H1 (cell line): ENCODE results near the gene CACNA1A. TPM values are rescaled to one million over a fixed set of nuclear protein-coding genes. Genes with fewer than 3 reads are reported as not detected.

Experiments
- CTCF ChIA-PET: fragments of 300-600 bp; sonication (Branson Sonifier 250); formaldehyde crosslinking; loops from one replicate; lab custom pipeline; 2021; ENCODE audit not compliant: partially characterized antibody; lab: Charles Lee
- POLR2A ChIA-PET: fragments of 300-600 bp; sonication (Branson Sonifier 250); formaldehyde crosslinking; loops from one replicate; lab custom pipeline; 2021; ENCODE audit warnings: inconsistent platforms; ENCODE audit not compliant: partially characterized antibody; lab: Charles Lee
- DNase-seq, 2 experiments: peaks; one replicate each; pipeline versions ENCODE4 v3.0.0 to v3.0.0-alpha.2; 2010 to 2022; ENCODE audit warnings: low spot score in 2 of 2, low read depth in 1 of 2, mixed read lengths in 1 of 2
- FAIRE-seq: peaks from 2 replicates; lab custom pipeline; 2011; peaks lifted over from hg19 to GRCh38; lab: Jason Lieb, UNC
- H2AFZ ChIP-seq: 2 replicates; pipeline ENCODE4 v1.8.1; 2012; ENCODE audit warnings: low read length, inconsistent platforms
- H2AK5ac ChIP-seq: 2 replicates; pipeline ENCODE4 v1.6.1; 2013; ENCODE audit warnings: low read depth, low read length
- H2BK120ac ChIP-seq: replicated peaks from 2 replicates; pipeline ENCODE3; 2013; ENCODE audit warnings: low read depth, low read length, inconsistent platforms
- H2BK12ac ChIP-seq: 2 replicates; pipeline ENCODE4 v1.6.1; 2013; ENCODE audit warnings: low read depth, low read length
- H2BK15ac ChIP-seq: 2 replicates; pipeline ENCODE4 v1.6.1; 2013; ENCODE audit warnings: low read length
- H2BK20ac ChIP-seq: 2 replicates; pipeline ENCODE4 v1.6.1; 2013; ENCODE audit warnings: low read length
- H2BK5ac ChIP-seq: 2 replicates; pipeline ENCODE4 v1.6.1; 2013; ENCODE audit warnings: low read depth, low read length
- H3K14ac ChIP-seq: 2 replicates; pipeline ENCODE4 v1.6.1; 2013; ENCODE audit warnings: inconsistent platforms; ENCODE audit not compliant: insufficient read length
- H3K18ac ChIP-seq: 2 replicates; pipeline ENCODE4 v1.6.1; 2013; ENCODE audit warnings: low read length; ENCODE audit errors: extremely low read depth
- H3K23ac ChIP-seq: 2 replicates; pipeline ENCODE4 v1.6.1; 2013; ENCODE audit warnings: inconsistent platforms; ENCODE audit not compliant: insufficient read length
- H3K23me2 ChIP-seq: 2 replicates; pipeline ENCODE4 v1.6.1; 2013; ENCODE audit warnings: low read depth, low read length
- H3K27ac ChIP-seq: 2 replicates; pipeline ENCODE4 v1.6.1; 2011; ENCODE audit warnings: low read depth, low read length, inconsistent platforms
- H3K27me3 ChIP-seq, 4 experiments: replicated peaks in 1 of 4; 1 replicate in 1 of 4; 2 replicates in 3 of 4; pipeline versions ENCODE4 v1.6.1 to v1.8.1; 2011 to 2013; ENCODE audit warnings: low read length in 3 of 4, mild to moderate bottlenecking in 3 of 4, inconsistent platforms in 2 of 4, mixed read lengths in 2 of 4, moderate library complexity in 1 of 4; ENCODE audit not compliant: control insufficient read depth in 3 of 4, insufficient read depth in 3 of 4; ENCODE audit errors: extremely low read depth in 1 of 4
- H3K36me3 ChIP-seq, 4 experiments: 2 replicates each; pipeline versions ENCODE4 v1.6.1 to v1.8.1; 2011 to 2013; ENCODE audit warnings: mild to moderate bottlenecking in 4 of 4, low read length in 3 of 4, moderate library complexity in 2 of 4, control low read depth in 1 of 4, inconsistent platforms in 1 of 4; ENCODE audit not compliant: insufficient read depth in 4 of 4, control insufficient read depth in 2 of 4
- H3K4ac ChIP-seq: replicated peaks from 2 replicates; pipeline ENCODE3; 2013; ENCODE audit warnings: low read length, low read depth, mixed read lengths, inconsistent platforms; ENCODE audit not compliant: insufficient read length
- H3K4me1 ChIP-seq, 4 experiments: replicated peaks in 1 of 4; 1 replicate in 1 of 4; 2 replicates in 3 of 4; pipeline versions ENCODE4 v1.6.1 to v1.8.1; 2011 to 2013; ENCODE audit warnings: low read length in 3 of 4, inconsistent platforms in 2 of 4, mixed read lengths in 1 of 4; ENCODE audit not compliant: insufficient read depth in 4 of 4, control insufficient read depth in 3 of 4
- H3K4me2 ChIP-seq, 2 experiments: 2 replicates each; pipeline versions ENCODE4 v1.6.1 to v1.8.1; 2011 to 2013; ENCODE audit warnings: low read depth in 2 of 2, low read length in 2 of 2, control low read depth in 1 of 2, inconsistent platforms in 1 of 2, mild to moderate bottlenecking in 1 of 2; ENCODE audit not compliant: insufficient read depth in 1 of 2
- H3K4me3 ChIP-seq, 4 experiments: fragments of 200-600, 300-600 bp in 1 of 4; sonication (generic), shearing (Covaris generic), sonication (Bioruptor Twin) in 1 of 4; 2 replicates each; pipeline versions ENCODE4 v1.5.1 to v1.8.1; 2011 to 2016; ENCODE audit warnings: low read length in 4 of 4, low read depth in 3 of 4, control low read depth in 2 of 4, inconsistent platforms in 2 of 4, mild to moderate bottlenecking in 2 of 4, mixed read lengths in 1 of 4, moderate library complexity in 1 of 4; ENCODE audit not compliant: insufficient read depth in 2 of 4; ENCODE audit errors: extremely low read depth in 1 of 4
- H3K56ac ChIP-seq: replicated peaks from 2 replicates; pipeline ENCODE3; 2013; ENCODE audit warnings: low read depth, mild to moderate bottlenecking, mixed read lengths, low read length, inconsistent platforms; ENCODE audit not compliant: insufficient read length
- H3K79me1 ChIP-seq: 2 replicates; pipeline ENCODE4 v1.6.1; 2013; ENCODE audit warnings: low read depth, low read length, control low read depth
- H3K79me2 ChIP-seq, 2 experiments: 2 replicates each; pipeline versions ENCODE4 v1.6.1 to v1.8.1; 2012 to 2013; ENCODE audit warnings: low read length in 2 of 2, mild to moderate bottlenecking in 2 of 2, inconsistent platforms in 1 of 2; ENCODE audit not compliant: insufficient read depth in 2 of 2, control insufficient read depth in 1 of 2
- H3K9ac ChIP-seq, 4 experiments: replicated peaks in 1 of 4; 1 replicate in 1 of 4; 2 replicates in 3 of 4; pipeline versions ENCODE4 v1.6.1 to v1.8.1; 2011 to 2013; ENCODE audit warnings: low read depth in 3 of 4, low read length in 3 of 4, control low read depth in 2 of 4, mild to moderate bottlenecking in 2 of 4, moderate library complexity in 2 of 4, inconsistent platforms in 1 of 4; ENCODE audit errors: extremely low read depth in 1 of 4
- H3K9me3 ChIP-seq, 2 experiments: 2 replicates each; pipeline versions ENCODE4 v1.6.1 to v1.8.1; 2012 to 2013; ENCODE audit warnings: mild to moderate bottlenecking in 2 of 2, moderate library complexity in 2 of 2, control low read depth in 1 of 2, inconsistent platforms in 1 of 2, low read depth in 1 of 2, low read length in 1 of 2, mixed read lengths in 1 of 2; ENCODE audit not compliant: insufficient read depth in 2 of 2
- H4K20me1 ChIP-seq, 2 experiments: replicated peaks in 1 of 2; 2 replicates each; pipeline versions ENCODE3 to v1.8.1; 2011 to 2013; ENCODE audit warnings: inconsistent platforms in 2 of 2, low read length in 2 of 2, mild to moderate bottlenecking in 1 of 2; ENCODE audit not compliant: insufficient read depth in 2 of 2, control insufficient read depth in 1 of 2
- H4K5ac ChIP-seq: 2 replicates; pipeline ENCODE4 v1.6.1; 2013; ENCODE audit warnings: low read length, low read depth, mixed read lengths, inconsistent platforms; ENCODE audit not compliant: insufficient read length
- H4K8ac ChIP-seq: 2 replicates; pipeline ENCODE4 v1.8.0; 2013; ENCODE audit warnings: mild to moderate bottlenecking, moderate library complexity, low read length, inconsistent platforms; ENCODE audit not compliant: insufficient read depth; ENCODE audit errors: extremely low read depth
- H4K91ac ChIP-seq: replicated peaks from 2 replicates; pipeline ENCODE3; 2013; ENCODE audit warnings: low read length, mixed read lengths, inconsistent platforms; ENCODE audit not compliant: insufficient read length
- MAFK ChIP-seq: IDR thresholded peaks from 2 replicates; pipeline ENCODE4 v1.6.1; 2012; ENCODE audit warnings: low read depth, mild to moderate bottlenecking, improper control_type of control experiment, low read length
- POLR2AphosphoS5 ChIP-seq: IDR thresholded peaks from 2 replicates; pipeline ENCODE4 v1.6.1; 2011; ENCODE audit warnings: low read depth, low read length
- RXRA ChIP-seq: IDR thresholded peaks from 2 replicates; pipeline ENCODE4 v1.6.1; 2011; ENCODE audit warnings: low read depth, mild to moderate bottlenecking, low read length, moderate library complexity; ENCODE audit not compliant: insufficient read depth
- SP2 ChIP-seq: IDR thresholded peaks from 2 replicates; pipeline ENCODE4 v1.6.1; 2012; ENCODE audit warnings: mild to moderate bottlenecking, low read length, inconsistent platforms
- WGBS, 2 experiments: shearing (Covaris generic) in 1 of 2; methylation state at CpG; one replicate each; pipeline versions ENCODE4 v1.1.6 to v1.1.7; 2013 to 2015; ENCODE audit warnings: low lambda C conversion rate in 2 of 2, mixed read lengths in 2 of 2, inconsistent platforms in 1 of 2, low coverage in 1 of 2, missing lambda C conversion rate in 1 of 2; ENCODE audit not compliant: insufficient replicate concordance in 2 of 2, insufficient coverage in 1 of 2, insufficient read length in 1 of 2; ENCODE audit errors: extremely low coverage in 1 of 2, missing lambda C conversion rate in 1 of 2; 5-methylcytosine and 5-hydroxymethylcytosine counted together
- polyA plus RNA-seq, 7 experiments: library from polyadenylated mRNA; depleted of rRNA in 3 of 7; stranded (reverse) in 5 of 7; unstranded in 2 of 7; fragments of >200 nt in 5 of 7; fragments of 200-250 nt in 2 of 7; gene quantifications; 1 replicate in 5 of 7; 2 replicates in 1 of 7; 4 replicates in 1 of 7; pipeline versions ENCODE4 v1.2.1 to v1.2.3, GENCODE V29; 2011 to 2013; ENCODE audit warnings: missing spikeins in 2 of 7, mixed read lengths in 2 of 7
- total RNA-seq: library from RNA; stranded (reverse); fragmentation: NEBNext Ultra II Directional; extraction: Animal tissue kit (Norgen Biotek cat#: 25700); gene quantifications from 2 replicates; pipeline ENCODE4 v1.2.1, GENCODE V29; 2021

The CACNA1A gene
- total and polyA plus RNA-seq, 2 of the 8 experiments (the other 6 are each of a cell fraction or from before 2014, with no cell fraction given) = 10.7 to 25.3 TPM

DNA sequence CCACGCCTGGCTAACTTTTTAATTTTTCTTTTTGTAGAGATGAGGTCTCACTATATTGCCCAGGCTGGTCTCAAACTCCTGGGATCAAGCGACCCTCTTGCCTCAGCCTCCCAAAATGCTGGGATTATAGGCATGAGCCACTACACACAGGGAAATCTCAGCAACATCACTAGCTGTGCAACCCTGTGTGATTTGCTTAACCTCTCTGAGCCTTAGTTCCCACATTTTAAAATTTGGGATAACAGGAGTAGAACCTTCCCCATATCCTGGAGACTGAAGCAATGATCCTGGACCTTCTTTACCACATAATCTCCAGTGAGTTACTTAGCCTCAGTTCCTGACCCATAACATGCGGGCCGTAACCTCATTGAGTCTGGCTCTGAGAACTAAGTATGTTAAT, 217.0 kb downstream of the CACNA1A start:
- DNase-seq (no peak), FAIRE-seq (no peak)
- Histone ChIP-seq H3K9ac (no peak overlapping the region), H3K36me3 (peaks cover 0 to 6% (median 3%) of the 10 kb centered on the region in 4 experiments; a peak in 3 of 8 replicates), H3K4ac (no peak overlapping the region), H3K79me2 (no peaks in the 10 kb centered on the region), H3K56ac (no peak overlapping the region), H3K79me1 (no peaks in the 10 kb centered on the region), H2BK120ac (no peak overlapping the region), H2BK15ac (no peak overlapping the region), H2BK5ac (no peak overlapping the region), H2AK5ac (no peak overlapping the region), H4K91ac (no peak overlapping the region), H3K23ac (no peak overlapping the region), H2BK12ac (no peak overlapping the region), H4K8ac (no peak overlapping the region), H3K4me3 (no peak overlapping the region), H3K27me3 (no peaks in the 10 kb centered on the region), H3K27ac (no peak overlapping the region), H3K4me1 (no peaks in the 10 kb centered on the region), H3K18ac (no peak overlapping the region), H3K23me2 (no peaks in the 10 kb centered on the region), H3K4me2 (no peak overlapping the region), H4K5ac (no peak overlapping the region), H2AFZ (no peak overlapping the region), H3K14ac (no peak overlapping the region), H3K9me3 (no peaks in the 10 kb centered on the region), H4K20me1 (peaks cover 0 to 4% of the 10 kb centered on the region in 2 experiments), H2BK20ac (no peak overlapping the region)
- ChIA-PET CTCF (interaction anchor here (2.3 to 6.9 kb wide), 2 partner anchors 11 to 94 kb away, joined by 7 to 50 read pairs; no protein-coding TSS in a partner anchor), POLR2A (interaction anchor here (1.7 kb wide), 1 partner anchor 125 kb away, joined by 3 read pairs; no protein-coding TSS in a partner anchor)
- 91% methylated on average over 4 of the region's 4 CpGs; no CpG with 5 or more reads in 1 of the 2 experiments for WGBS, 2 experiments
- no peak for TF ChIP-seq POLR2AphosphoS5
- no peak for TF ChIP-seq MAFK
- no peak for TF ChIP-seq SP2
- no peak for TF ChIP-seq RXRA
